Stimulated activated CD4-positive, alpha-beta T cell treated with anti-CD3 and anti-CD28 coated beads, Interleukin-2, amount 100 ng/mL, for 4 hours (primary cell): ENCODE results near the gene KDM8.

Experiments used
- DNase-seq: peaks from one replicate; pipeline ENCODE4 v3.0.0-alpha.2; 2020; ENCODE audit warnings: low read depth

KDM8 gene

GRCh38 chr16:27216297-27216885 lies 13.1 kb downstream of the KDM8 start:
- no peak for DNase-seq

GRCh38 chr16:27217256-27217655 lies 13.9 kb downstream of the KDM8 start:
- DNase-seq, result no peak

GRCh38 chr16:27218756-27219155 lies 15.4 kb downstream of the KDM8 start:
- DNase-seq, result no peak

- DNase-seq, result no peak
Observed at GRCh38 chr16:27219161-27219560, 15.8 kb downstream of the KDM8 start.

GRCh38 chr16:27220120-27220519 lies 16.8 kb downstream of the KDM8 start:
- DNase-seq, result no peak

GRCh38 chr16:27220527-27220926 lies 17.2 kb downstream of the KDM8 start:
- no peak for DNase-seq

- DNase-seq, result no peak
Observed at GRCh38 chr16:27220991-27221390, 17.7 kb downstream of the KDM8 start.

- no peak for DNase-seq
Observed at GRCh38 chr16:27221576-27222248, 18.4 kb downstream of the KDM8 start.

- no peak for DNase-seq
Observed at GRCh38 chr16:27222249-27223225, 19.2 kb downstream of the KDM8 start.

GRCh38 chr16:27223226-27223610 lies 19.9 kb downstream of the KDM8 start:
- DNase-seq, result no peak

GRCh38 chr16:27223701-27224100 lies 20.4 kb downstream of the KDM8 start:
- DNase-seq, result no peak

- DNase-seq, result no peak
Observed at GRCh38 chr16:27224271-27224737, 21.0 kb downstream of the KDM8 start.

GRCh38 chr16:27224741-27225300 lies 21.5 kb downstream of the KDM8 start:
- no peak for DNase-seq

GRCh38 chr16:27225536-27226360 lies 22.4 kb downstream of the KDM8 start:
- no peak for DNase-seq

GRCh38 chr16:27226476-27226875 lies 23.1 kb downstream of the KDM8 start:
- no peak for DNase-seq

GRCh38 chr16:27226976-27227705 lies 23.8 kb downstream of the KDM8 start:
- no peak for DNase-seq

GRCh38 chr16:27228045-27228444 lies 24.7 kb downstream of the KDM8 start:
- DNase-seq, result no peak

GRCh38 chr16:27228621-27229501 lies 25.5 kb downstream of the KDM8 start:
- DNase-seq, result no peak

- DNase-seq, result no peak
Observed at GRCh38 chr16:27229891-27230470, 26.7 kb downstream of the KDM8 start.
